ENCODE measurements around the gene IDH2.

GRCh38 chr15:90084876-90085423 lies 17.3 kb downstream of the IDH2 start:
- TF ChIP-seq, protein P1, sequence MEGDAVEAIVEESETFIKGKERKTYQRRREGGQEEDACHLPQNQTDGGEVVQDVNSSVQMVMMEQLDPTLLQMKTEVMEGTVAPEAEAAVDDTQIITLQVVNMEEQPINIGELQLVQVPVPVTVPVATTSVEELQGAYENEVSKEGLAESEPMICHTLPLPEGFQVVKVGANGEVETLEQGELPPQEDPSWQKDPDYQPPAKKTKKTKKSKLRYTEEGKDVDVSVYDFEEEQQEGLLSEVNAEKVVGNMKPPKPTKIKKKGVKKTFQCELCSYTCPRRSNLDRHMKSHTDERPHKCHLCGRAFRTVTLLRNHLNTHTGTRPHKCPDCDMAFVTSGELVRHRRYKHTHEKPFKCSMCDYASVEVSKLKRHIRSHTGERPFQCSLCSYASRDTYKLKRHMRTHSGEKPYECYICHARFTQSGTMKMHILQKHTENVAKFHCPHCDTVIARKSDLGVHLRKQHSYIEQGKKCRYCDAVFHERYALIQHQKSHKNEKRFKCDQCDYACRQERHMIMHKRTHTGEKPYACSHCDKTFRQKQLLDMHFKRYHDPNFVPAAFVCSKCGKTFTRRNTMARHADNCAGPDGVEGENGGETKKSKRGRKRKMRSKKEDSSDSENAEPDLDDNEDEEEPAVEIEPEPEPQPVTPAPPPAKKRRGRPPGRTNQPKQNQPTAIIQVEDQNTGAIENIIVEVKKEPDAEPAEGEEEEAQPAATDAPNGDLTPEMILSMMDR (IDR thresholded peaks at IDR 0.05) = no peak
- TF ChIP-seq POLR2A (IDR thresholded peaks at IDR 0.05) = no peak
- TF ChIP-seq POLR2AphosphoS5 (IDR thresholded peaks at IDR 0.05) = no peak
- TF ChIP-seq EP300 (IDR thresholded peaks at IDR 0.05) = no peak
